ENCODE measurements around the gene PPP1R14D. TPM values are rescaled to one million over a fixed set of nuclear protein-coding genes. Genes with fewer than 3 reads are reported as not detected.

Gene PPP1R14D
- total RNA-seq, 4 donors from 2014 or later, result not detected

- Histone ChIP-seq H3K9me3 (no peaks in the 10 kb centered on the region), H3K36me3 (no peaks in the 10 kb centered on the region), H3K4me1 (peaks cover 0 to 10% (median 6%) of the 10 kb centered on the region in 4 donors), H3K27ac (replicated peaks in 1 of 4) (no peak overlapping the region), H3K27me3 (peaks cover 0 to 32% (median 0%) of the 10 kb centered on the region in 4 donors), H3K4me3 (no peak overlapping the region)
- intact Hi-C loops (cut with DNase I), result no loop called here
- 90% methylated on average over 15 of the region's 16 CpGs for WGBS
- DNase-seq (ENCODE audit: extremely low spot score), result no peak
- TF ChIP-seq POLR2A (IDR thresholded peaks at IDR 0.05; ENCODE audit: low read depth), result no peak
- TF ChIP-seq POLR2AphosphoS5 (IDR thresholded peaks at IDR 0.05), result no peak
- no peak for TF ChIP-seq CTCF (IDR thresholded peaks at IDR 0.05)
- no peak for TF ChIP-seq EP300 (IDR thresholded peaks at IDR 0.05)
Observed at GRCh38 chr15:40853241-40853890, 24.9 kb upstream of the PPP1R14D start.

DNA sequence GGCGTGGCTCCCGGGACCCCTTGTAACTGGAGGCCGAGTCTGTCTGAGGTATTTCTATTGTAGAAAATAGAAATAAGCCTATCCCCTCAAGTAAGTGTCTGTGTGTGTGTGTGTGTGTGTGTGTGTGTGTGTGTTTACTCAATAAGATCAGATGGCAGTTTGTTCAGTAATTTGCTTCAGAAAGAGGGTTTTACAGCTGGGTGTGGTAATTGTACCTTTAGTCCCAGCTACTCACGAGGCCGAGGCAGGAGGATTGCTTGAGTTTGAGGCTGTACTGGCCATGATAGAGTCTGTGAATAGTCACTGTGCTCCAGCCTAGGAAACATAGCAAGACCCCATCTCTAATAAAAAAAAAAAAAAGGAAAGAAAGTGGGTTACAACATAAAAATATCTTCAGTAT, 24.0 kb upstream of the PPP1R14D start:
- no peaks in the 10 kb centered on the region for H3K36me3 ChIP-seq
- WGBS, result 91% methylated on average over 5 of the region's 5 CpGs
- H3K27me3 ChIP-seq, result peaks cover 0 to 31% (median 0%) of the 10 kb centered on the region in 4 donors
- DNase-seq (ENCODE audit: extremely low spot score), result no peak
- no peak overlapping the region for H3K27ac ChIP-seq (replicated peaks in 1 of 4)
- intact Hi-C loops (cut with DNase I), result no loop called here
- H3K9me3 ChIP-seq, result no peaks in the 10 kb centered on the region
- peaks cover 0 to 5% (median 4%) of the 10 kb centered on the region in 4 donors for H3K4me1 ChIP-seq
- H3K4me3 ChIP-seq, result no peak overlapping the region
- TF ChIP-seq CTCF (IDR thresholded peaks at IDR 0.05) (no peak), EP300 (IDR thresholded peaks at IDR 0.05) (no peak), POLR2AphosphoS5 (IDR thresholded peaks at IDR 0.05) (no peak), POLR2A (IDR thresholded peaks at IDR 0.05; ENCODE audit: low read depth) (no peak)

DNA sequence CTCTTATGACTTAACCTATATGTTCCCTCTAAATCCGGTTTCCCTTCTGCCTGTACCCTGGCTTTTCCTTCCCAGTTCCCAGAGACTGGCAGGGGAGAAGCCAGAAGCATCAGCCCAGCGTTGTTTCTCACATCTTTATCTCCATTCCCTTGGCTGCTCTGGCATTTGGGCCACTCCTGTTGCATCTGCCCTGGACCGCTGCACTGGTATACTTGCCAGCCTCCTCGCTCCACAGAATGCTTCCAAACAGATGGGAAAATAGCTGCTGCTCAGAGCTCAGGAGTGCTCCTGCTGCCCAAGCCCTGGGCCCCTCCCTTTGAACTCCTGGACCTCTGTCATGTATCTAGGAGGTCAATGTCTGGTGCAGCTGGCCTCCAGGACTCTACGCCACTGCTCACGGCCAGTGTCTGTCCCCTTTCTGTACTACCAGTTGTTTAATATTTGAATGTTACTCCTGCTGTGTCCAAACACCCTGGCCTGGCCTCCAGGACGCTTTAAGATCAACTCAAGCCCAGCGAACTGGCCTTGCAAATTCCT, 22.1 kb upstream of the PPP1R14D start:
- Histone ChIP-seq H3K4me3 (no peak overlapping the region), H3K27ac (replicated peaks in 1 of 4) (no peak overlapping the region), H3K4me1 (peaks cover 0 to 3% (median 0%) of the 10 kb centered on the region in 4 donors), H3K36me3 (no peaks in the 10 kb centered on the region), H3K27me3 (peaks cover 0 to 39% (median 5%) of the 10 kb centered on the region in 4 donors), H3K9me3 (no peaks in the 10 kb centered on the region)
- no peak for TF ChIP-seq POLR2A (IDR thresholded peaks at IDR 0.05; ENCODE audit: low read depth)
- no peak for TF ChIP-seq POLR2AphosphoS5 (IDR thresholded peaks at IDR 0.05)
- TF ChIP-seq CTCF (IDR thresholded peaks at IDR 0.05), result no peak
- no peak for TF ChIP-seq EP300 (IDR thresholded peaks at IDR 0.05)
- DNase-seq (ENCODE audit: extremely low spot score), result no peak
- intact Hi-C loops (cut with DNase I), result no loop called here
- 87% methylated on average over 8 of the region's 8 CpGs for WGBS

DNA sequence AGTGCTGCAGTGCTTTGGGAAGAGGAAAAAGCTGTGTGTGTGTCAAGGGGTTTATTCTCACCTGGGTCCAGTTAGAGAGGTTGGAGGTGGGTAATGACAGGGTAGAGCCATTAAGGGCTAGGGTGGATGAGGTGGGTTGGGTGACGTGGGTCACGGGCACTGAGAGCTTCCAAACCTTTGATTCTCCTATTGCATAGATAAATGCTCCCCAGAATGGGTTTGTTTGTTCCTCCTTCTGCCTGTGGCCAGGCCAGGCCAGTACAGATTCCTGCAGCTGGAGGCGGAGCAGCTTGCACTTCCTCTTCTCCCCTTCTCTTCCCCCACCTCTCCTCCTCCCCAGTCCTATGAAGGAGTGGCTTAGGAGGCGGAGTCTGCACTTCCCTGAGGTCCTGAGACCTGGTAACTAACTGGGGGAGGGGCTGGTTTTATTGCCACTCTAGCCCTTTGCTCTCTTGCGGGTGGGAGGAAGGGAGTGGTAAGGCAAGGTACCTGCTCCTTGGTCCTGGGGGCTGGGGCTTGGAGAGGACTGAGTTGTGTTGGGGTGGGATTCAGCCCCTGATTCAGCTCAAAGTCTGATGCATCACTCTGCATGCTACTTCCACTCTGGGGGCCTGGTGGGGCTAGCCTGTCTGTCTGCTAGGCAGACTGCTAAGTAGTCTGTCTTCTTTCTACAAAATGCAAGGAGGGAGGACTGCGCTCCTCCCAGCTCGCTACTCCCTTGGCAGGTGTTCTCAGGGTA, 18.9 kb upstream of the PPP1R14D start:
- H3K36me3 ChIP-seq, result no peaks in the 10 kb centered on the region
- no peak for DNase-seq (ENCODE audit: extremely low spot score)
- H3K4me3 ChIP-seq, result no peak overlapping the region
- H3K4me1 ChIP-seq, result peaks cover 16 to 23% (median 20%) of the 10 kb centered on the region in 4 donors
- peaks cover 0 to 49% (median 23%) of the 10 kb centered on the region in 4 donors for H3K27me3 ChIP-seq
- TF ChIP-seq POLR2AphosphoS5 (IDR thresholded peaks at IDR 0.05) (no peak), EP300 (IDR thresholded peaks at IDR 0.05) (no peak)
- no peak overlapping the region for H3K27ac ChIP-seq (replicated peaks in 1 of 4)
- H3K9me3 ChIP-seq, result no peaks in the 10 kb centered on the region
- 72% methylated on average over 5 of the region's 7 CpGs for WGBS
- intact Hi-C loops (cut with DNase I), result no loop called here

DNA sequence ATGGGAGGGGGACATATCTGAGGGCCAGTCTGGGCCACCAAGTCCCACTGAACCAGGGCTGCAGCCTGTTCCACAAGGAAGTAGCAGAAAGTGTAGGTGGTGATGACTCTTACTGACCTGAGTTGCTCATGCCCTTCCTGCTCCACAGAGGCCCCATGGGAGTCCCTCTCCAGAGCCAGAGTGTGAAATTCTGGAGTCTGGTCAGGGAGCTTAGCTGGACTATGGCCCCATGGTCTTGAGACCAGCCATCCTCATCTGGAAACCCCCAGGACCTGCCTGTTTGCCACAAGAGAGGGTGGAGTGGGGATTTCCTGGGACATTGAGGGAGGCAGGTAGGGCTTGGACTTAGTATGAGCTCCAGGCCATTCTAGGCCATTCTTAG, 18.3 kb upstream of the PPP1R14D start:
- peaks cover 0 to 54% (median 23%) of the 10 kb centered on the region in 4 donors for H3K27me3 ChIP-seq
- no peak for TF ChIP-seq POLR2AphosphoS5 (IDR thresholded peaks at IDR 0.05)
- TF ChIP-seq POLR2A (IDR thresholded peaks at IDR 0.05; ENCODE audit: low read depth), result no peak
- H3K36me3 ChIP-seq, result no peaks in the 10 kb centered on the region
- H3K4me1 ChIP-seq, result peaks cover 16 to 23% (median 20%) of the 10 kb centered on the region in 4 donors
- no peak overlapping the region for H3K27ac ChIP-seq (replicated peaks in 1 of 4)
- no peak overlapping the region for H3K4me3 ChIP-seq
- no peaks in the 10 kb centered on the region for H3K9me3 ChIP-seq
- intact Hi-C loops (cut with DNase I), result no loop called here
- DNase-seq (ENCODE audit: extremely low spot score), result no peak
